ENCODE results near the gene H2BK1.

Gene H2BK1

GRCh38 chr7:151193203-151193978 is 16.9 kb downstream of the H2BK1 start:
- H3K4me1 ChIP-seq (ENCODE audit: insufficient read depth, low read length) = no peaks in the 10 kb centered on the region
- no peaks in the 10 kb centered on the region for H3K36me3 ChIP-seq (ENCODE audit: insufficient read depth, low read length)
- no peak overlapping the region for H3K9ac ChIP-seq (ENCODE audit: low read depth, low read length)
- no peaks in the 10 kb centered on the region for H3K9me3 ChIP-seq (ENCODE audit: control insufficient read depth, insufficient read depth, low read length)

GRCh38 chr7:151192002-151192539 is 18.2 kb downstream of the H2BK1 start:
- Histone ChIP-seq H3K36me3 (ENCODE audit: insufficient read depth, low read length) (no peaks in the 10 kb centered on the region), H3K9ac (ENCODE audit: low read depth, low read length) (no peak overlapping the region), H3K9me3 (ENCODE audit: control insufficient read depth, insufficient read depth, low read length) (no peaks in the 10 kb centered on the region), H3K4me1 (ENCODE audit: insufficient read depth, low read length) (no peaks in the 10 kb centered on the region)

GRCh38 chr7:151191544-151191943 is 18.7 kb downstream of the H2BK1 start:
- H3K9ac ChIP-seq (ENCODE audit: low read depth, low read length) = no peak overlapping the region
- no peaks in the 10 kb centered on the region for H3K4me1 ChIP-seq (ENCODE audit: insufficient read depth, low read length)
- no peaks in the 10 kb centered on the region for H3K36me3 ChIP-seq (ENCODE audit: insufficient read depth, low read length)
- no peaks in the 10 kb centered on the region for H3K9me3 ChIP-seq (ENCODE audit: control insufficient read depth, insufficient read depth, low read length)

- Histone ChIP-seq H3K9me3 (ENCODE audit: control insufficient read depth, insufficient read depth, low read length) (peaks cover 3% of the 10 kb centered on the region; the same call in 1 of the 2 replicates), H3K4me1 (ENCODE audit: insufficient read depth, low read length) (no peaks in the 10 kb centered on the region), H3K9ac (ENCODE audit: low read depth, low read length) (no peak overlapping the region), H3K36me3 (ENCODE audit: insufficient read depth, low read length) (no peaks in the 10 kb centered on the region)
These were observed 21.2 kb downstream of the H2BK1 start for GRCh38 chr7:151189038-151189437.

- peaks cover 3% of the 10 kb centered on the region; the same call in 1 of the 2 replicates for H3K9me3 ChIP-seq (ENCODE audit: control insufficient read depth, insufficient read depth, low read length)
- no peak overlapping the region for H3K9ac ChIP-seq (ENCODE audit: low read depth, low read length)
- no peaks in the 10 kb centered on the region for H3K4me1 ChIP-seq (ENCODE audit: insufficient read depth, low read length)
- no peaks in the 10 kb centered on the region for H3K36me3 ChIP-seq (ENCODE audit: insufficient read depth, low read length)
These were observed 22.1 kb downstream of the H2BK1 start for GRCh38 chr7:151188252-151188542.

GRCh38 chr7:151187409-151188251 is 22.7 kb downstream of the H2BK1 start:
- Histone ChIP-seq H3K36me3 (ENCODE audit: insufficient read depth, low read length) (no peaks in the 10 kb centered on the region), H3K9ac (ENCODE audit: low read depth, low read length) (no peak overlapping the region), H3K9me3 (ENCODE audit: control insufficient read depth, insufficient read depth, low read length) (peaks cover 3% of the 10 kb centered on the region; the same call in 1 of the 2 replicates), H3K4me1 (ENCODE audit: insufficient read depth, low read length) (no peaks in the 10 kb centered on the region)

- H3K4me1 ChIP-seq (ENCODE audit: insufficient read depth, low read length) = no peaks in the 10 kb centered on the region
- H3K9ac ChIP-seq (ENCODE audit: low read depth, low read length) = no peak within 1 kb of the TSS
- H3K36me3 ChIP-seq (ENCODE audit: insufficient read depth, low read length) = no peaks in the 10 kb centered on the region
These were observed 23.5 kb downstream of the H2BK1 start, which contains the start of gene ASB10 for GRCh38 chr7:151186640-151187408. Gene ASB10 (minus strand): TSS chr7:151187250. CDS start chr7:151187130, 120 bp downstream.

GRCh38 chr7:151185762-151186639 is 24.3 kb downstream of the H2BK1 start:
- Histone ChIP-seq H3K4me1 (ENCODE audit: insufficient read depth, low read length) (no peaks in the 10 kb centered on the region), H3K9ac (ENCODE audit: low read depth, low read length) (no peak overlapping the region), H3K36me3 (ENCODE audit: insufficient read depth, low read length) (no peaks in the 10 kb centered on the region), H3K9me3 (ENCODE audit: control insufficient read depth, insufficient read depth, low read length) (peaks cover 3% of the 10 kb centered on the region; the same call in 1 of the 2 replicates)

More at GRCh38 chr7:151186640-151187408, 23.5 kb downstream of the H2BK1 start, which contains the start of gene ASB10:
- H3K9me3 ChIP-seq (ENCODE audit: control insufficient read depth, insufficient read depth, low read length) = peaks cover 3% of the 10 kb centered on the region; the same call in 1 of the 2 replicates

- Histone ChIP-seq H3K4me1 (ENCODE audit: insufficient read depth, low read length) (no peaks in the 10 kb centered on the region), H3K9me3 (ENCODE audit: control insufficient read depth, insufficient read depth, low read length) (peaks cover 3% of the 10 kb centered on the region; the same call in 1 of the 2 replicates), H3K36me3 (ENCODE audit: insufficient read depth, low read length) (no peaks in the 10 kb centered on the region), H3K9ac (ENCODE audit: low read depth, low read length) (no peak overlapping the region)
These were observed 29.3 kb downstream of the H2BK1 start for GRCh38 chr7:151181011-151181431.

- Histone ChIP-seq H3K36me3 (ENCODE audit: insufficient read depth, low read length) (no peaks in the 10 kb centered on the region), H3K4me1 (ENCODE audit: insufficient read depth, low read length) (no peaks in the 10 kb centered on the region), H3K9me3 (ENCODE audit: control insufficient read depth, insufficient read depth, low read length) (no peaks in the 10 kb centered on the region), H3K9ac (ENCODE audit: low read depth, low read length) (no peak overlapping the region)
These were observed 30.3 kb downstream of the H2BK1 start for GRCh38 chr7:151179946-151180345.

- no peaks in the 10 kb centered on the region for H3K9me3 ChIP-seq (ENCODE audit: control insufficient read depth, insufficient read depth, low read length)
- no peak overlapping the region for H3K9ac ChIP-seq (ENCODE audit: low read depth, low read length)
- no peaks in the 10 kb centered on the region for H3K36me3 ChIP-seq (ENCODE audit: insufficient read depth, low read length)
- no peaks in the 10 kb centered on the region for H3K4me1 ChIP-seq (ENCODE audit: insufficient read depth, low read length)
These were observed 30.9 kb downstream of the H2BK1 start for GRCh38 chr7:151179287-151179860.

GRCh38 chr7:151178831-151179230 is 31.5 kb downstream of the H2BK1 start:
- H3K4me1 ChIP-seq (ENCODE audit: insufficient read depth, low read length) = no peaks in the 10 kb centered on the region
- H3K36me3 ChIP-seq (ENCODE audit: insufficient read depth, low read length) = no peaks in the 10 kb centered on the region
- H3K9ac ChIP-seq (ENCODE audit: low read depth, low read length) = no peak overlapping the region
- no peaks in the 10 kb centered on the region for H3K9me3 ChIP-seq (ENCODE audit: control insufficient read depth, insufficient read depth, low read length)

- H3K9ac ChIP-seq (ENCODE audit: low read depth, low read length) = no peak overlapping the region
- H3K9me3 ChIP-seq (ENCODE audit: control insufficient read depth, insufficient read depth, low read length) = no peaks in the 10 kb centered on the region; the same call in 1 of the 2 replicates
These were observed 32.1 kb downstream of the H2BK1 start for GRCh38 chr7:151178236-151178635.

More at GRCh38 chr7:151178236-151178635, 32.1 kb downstream of the H2BK1 start:
- no peaks in the 10 kb centered on the region for H3K4me1 ChIP-seq (ENCODE audit: insufficient read depth, low read length)
- H3K36me3 ChIP-seq (ENCODE audit: insufficient read depth, low read length) = no peaks in the 10 kb centered on the region

All from ES-I3 (cell line).